Osteoblast (primary cell): ENCODE measurements around the gene SUSD5. TPM values are rescaled to one million over a fixed set of nuclear protein-coding genes. Genes with fewer than 3 reads are reported as not detected.

Experiments
- DNase-seq: peaks from one replicate; pipeline ENCODE4 v3.0.0; 2011; ENCODE audit warnings: low spot score, mixed read lengths; ENCODE audit not compliant: insufficient read length; ENCODE audit errors: missing footprints
- H2AFZ ChIP-seq: 2 replicates; pipeline ENCODE4 v1.6.0; 2011; ENCODE audit warnings: mild to moderate bottlenecking, low read length
- H3K27ac ChIP-seq: 2 replicates; pipeline ENCODE4 v1.5.1; 2011; ENCODE audit warnings: mild to moderate bottlenecking, low read depth, low read length, moderate library complexity
- H3K27me3 ChIP-seq: 2 replicates; pipeline ENCODE4 v1.6.0; 2012; ENCODE audit warnings: mild to moderate bottlenecking, control low read depth, inconsistent platforms, low read length, moderate library complexity; ENCODE audit not compliant: insufficient read depth
- H3K36me3 ChIP-seq: 2 replicates; pipeline ENCODE4 v1.5.1; 2011; ENCODE audit warnings: mild to moderate bottlenecking, low read length, control low read depth, moderate library complexity; ENCODE audit not compliant: insufficient read depth
- H3K4me1 ChIP-seq: 2 replicates; pipeline ENCODE4 v1.5.1; 2011; ENCODE audit warnings: mild to moderate bottlenecking, low read length, control low read depth, moderate library complexity; ENCODE audit not compliant: insufficient read depth
- H3K4me2 ChIP-seq: 2 replicates; pipeline ENCODE4 v1.6.0; 2011; ENCODE audit warnings: mild to moderate bottlenecking, low read length; ENCODE audit not compliant: insufficient read depth
- H3K4me3 ChIP-seq: fragments of 200-600 bp; sonication (generic); 3 replicates; pipeline ENCODE4 v1.5.1; 2012; ENCODE audit warnings: mild to moderate bottlenecking, low read length, inconsistent platforms; ENCODE audit not compliant: insufficient read depth
- H3K79me2 ChIP-seq: 2 replicates; pipeline ENCODE4 v1.6.0; 2012; ENCODE audit warnings: mild to moderate bottlenecking, low read length, control low read depth, inconsistent platforms; ENCODE audit not compliant: insufficient read depth
- H3K9me3 ChIP-seq: 2 replicates; pipeline ENCODE4 v1.5.1; 2011; ENCODE audit warnings: low read depth, low read length, control low read depth
- H4K20me1 ChIP-seq: 2 replicates; pipeline ENCODE4 v1.6.0; 2012; ENCODE audit warnings: mild to moderate bottlenecking, low read length, control low read depth; ENCODE audit not compliant: insufficient read depth
- CTCF ChIP-seq: IDR thresholded peaks from 2 replicates; pipeline ENCODE4 v1.5.1; 2011; ENCODE audit warnings: mild to moderate bottlenecking, low read depth, low read length, moderate library complexity; ENCODE audit errors: extremely low read depth
- total RNA-seq: library from RNA; depleted of rRNA; stranded (reverse); fragments of >200 nt; gene quantifications from 2 replicates; pipeline ENCODE4 v1.2.3, GENCODE V29; 2012

The SUSD5 gene
- total RNA-seq, 1 donor: 10.9 TPM

- DNase-seq: no peak
- Histone ChIP-seq H3K4me1 (peaks cover 9% of the 10 kb centered on the region), H3K79me2 (peaks cover 11% of the 10 kb centered on the region), H3K27ac (no peak overlapping the region), H3K36me3 (peaks cover 34% of the 10 kb centered on the region), H3K27me3 (no peaks in the 10 kb centered on the region), H3K4me2 (no peak overlapping the region), H3K4me3 (no peak overlapping the region), H3K9me3 (no peaks in the 10 kb centered on the region), H2AFZ (no peak overlapping the region), H4K20me1 (peaks cover 5% of the 10 kb centered on the region)
- TF ChIP-seq CTCF: no peak
Observed at GRCh38 chr3:33130144-33130543, 88.5 kb downstream of the SUSD5 start.

- Histone ChIP-seq H3K4me3 (no peak overlapping the region), H2AFZ (peak overlapping the region; percentile 71), H3K4me2 (no peak overlapping the region), H3K36me3 (peaks cover 40% of the 10 kb centered on the region), H3K27ac (no peak overlapping the region), H4K20me1 (peaks cover 5% of the 10 kb centered on the region), H3K4me1 (peaks cover 2% of the 10 kb centered on the region), H3K9me3 (no peaks in the 10 kb centered on the region), H3K79me2 (peaks cover 17% of the 10 kb centered on the region), H3K27me3 (no peaks in the 10 kb centered on the region)
- peak; percentile 77 for DNase-seq
- no peak for TF ChIP-seq CTCF
Observed at GRCh38 chr3:33128706-33129105, 89.9 kb downstream of the SUSD5 start.

GRCh38 chr3:33125840-33126239 lies 92.8 kb downstream of the SUSD5 start:
- Histone ChIP-seq H3K36me3 (peaks cover 36% of the 10 kb centered on the region), H2AFZ (no peak overlapping the region), H3K27ac (no peak overlapping the region), H3K27me3 (no peaks in the 10 kb centered on the region), H3K4me2 (no peak overlapping the region), H3K79me2 (peaks cover 25% of the 10 kb centered on the region), H3K4me3 (no peak overlapping the region), H3K9me3 (no peaks in the 10 kb centered on the region), H4K20me1 (no peaks in the 10 kb centered on the region), H3K4me1 (no peaks in the 10 kb centered on the region)
- DNase-seq: no peak
- no peak for TF ChIP-seq CTCF

- TF ChIP-seq CTCF: no peak
Observed at GRCh38 chr3:33124638-33125037, 94.0 kb downstream of the SUSD5 start.

More at GRCh38 chr3:33124638-33125037, 94.0 kb downstream of the SUSD5 start:
- Histone ChIP-seq H3K36me3 (peaks cover 42% of the 10 kb centered on the region), H3K4me1 (peaks cover 2% of the 10 kb centered on the region), H3K27me3 (no peaks in the 10 kb centered on the region), H3K4me3 (no peak overlapping the region), H3K79me2 (peaks cover 35% of the 10 kb centered on the region), H2AFZ (no peak overlapping the region), H3K27ac (no peak overlapping the region), H3K4me2 (no peak overlapping the region), H4K20me1 (no peaks in the 10 kb centered on the region), H3K9me3 (no peaks in the 10 kb centered on the region)
- DNase-seq: no peak
